Measurements from ENCODE around the gene FAM20A. TPM values are rescaled to one million over a fixed set of nuclear protein-coding genes. Genes with fewer than 3 reads are reported as not detected.

Gene FAM20A
- total RNA-seq, 3 donors from 2014 or later, result 1.9 to 6.1 (median 5.8) TPM

GRCh38 chr17:68598074-68598473, 3.1 kb downstream of the FAM20A start:
- intact Hi-C loops (cut with DNase I, micrococcal nuclease), result no loop called here
- no peaks in the 10 kb centered on the region for H3K36me3 ChIP-seq (ENCODE audit: low read depth)
- H3K4me1 ChIP-seq (ENCODE audit: low read depth), result peaks cover 17% of the 10 kb centered on the region
- no peaks in the 10 kb centered on the region for H3K9me3 ChIP-seq
- ATAC-seq (no peak), DNase-seq (no peak)
- H3K4me3 ChIP-seq, result no peak overlapping the region
- no peak for TF ChIP-seq CTCF (IDR thresholded peaks at IDR 0.05)

GRCh38 chr17:68596411-68596945, 4.7 kb downstream of the FAM20A start:
- TF ChIP-seq CTCF (IDR thresholded peaks at IDR 0.05), result no peak
- no peak for ATAC-seq
- H3K36me3 ChIP-seq (ENCODE audit: low read depth), result no peaks in the 10 kb centered on the region
- peaks cover 15% of the 10 kb centered on the region for H3K4me1 ChIP-seq (ENCODE audit: low read depth)
- no peak overlapping the region for H3K4me3 ChIP-seq
- DNase-seq, result no peak
- no peaks in the 10 kb centered on the region for H3K9me3 ChIP-seq
- intact Hi-C loops (cut with DNase I, micrococcal nuclease), result no loop called here

DNA sequence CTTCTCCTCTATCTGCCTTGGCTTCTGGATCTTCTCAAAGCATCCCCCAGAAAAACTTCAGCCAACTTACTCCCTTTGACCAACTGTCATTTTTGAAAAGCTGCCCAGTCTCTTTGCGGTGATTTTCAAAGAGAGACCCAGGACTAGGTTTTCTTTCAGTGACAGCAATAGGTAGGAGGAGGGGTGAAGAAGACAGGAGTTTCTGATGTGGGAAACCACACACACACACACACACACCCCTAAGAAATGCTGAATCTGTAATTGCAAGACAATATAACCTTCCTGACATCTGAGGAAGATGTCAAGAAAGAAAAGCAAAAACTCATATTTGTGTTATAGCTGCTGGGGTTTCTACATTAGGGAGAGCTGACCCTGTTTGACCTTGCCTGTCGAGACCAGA, 5.2 kb downstream of the FAM20A start:
- intact Hi-C loops (cut with DNase I, micrococcal nuclease), result no loop called here
- H3K4me3 ChIP-seq, result no peak overlapping the region
- ATAC-seq (no peak), DNase-seq (no peak)
- H3K36me3 ChIP-seq (ENCODE audit: low read depth), result no peaks in the 10 kb centered on the region
- H3K9me3 ChIP-seq, result no peaks in the 10 kb centered on the region
- H3K4me1 ChIP-seq (ENCODE audit: low read depth), result peaks cover 15% of the 10 kb centered on the region
- TF ChIP-seq CTCF (IDR thresholded peaks at IDR 0.05), result no peak

DNA sequence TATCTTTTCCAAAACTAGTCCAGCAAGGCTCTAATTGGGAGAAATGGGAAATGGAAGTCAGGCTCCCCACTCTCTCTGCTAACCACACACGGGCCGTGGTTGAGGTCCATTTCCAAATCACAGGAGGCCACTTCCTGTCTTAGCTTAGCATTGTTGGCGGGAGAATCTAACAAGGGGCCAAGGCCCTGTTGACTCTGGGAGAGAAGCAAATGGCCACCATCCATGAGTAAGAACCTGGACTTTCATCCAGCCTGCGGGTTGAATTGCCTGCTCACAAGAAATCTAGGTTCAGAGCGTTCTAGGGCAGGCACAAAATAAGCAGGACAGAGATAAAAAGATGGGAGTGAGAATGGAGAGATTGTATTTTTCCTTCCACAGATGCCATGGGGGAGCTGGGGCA, 5.7 kb downstream of the FAM20A start:
- no peak for ATAC-seq

DNA sequence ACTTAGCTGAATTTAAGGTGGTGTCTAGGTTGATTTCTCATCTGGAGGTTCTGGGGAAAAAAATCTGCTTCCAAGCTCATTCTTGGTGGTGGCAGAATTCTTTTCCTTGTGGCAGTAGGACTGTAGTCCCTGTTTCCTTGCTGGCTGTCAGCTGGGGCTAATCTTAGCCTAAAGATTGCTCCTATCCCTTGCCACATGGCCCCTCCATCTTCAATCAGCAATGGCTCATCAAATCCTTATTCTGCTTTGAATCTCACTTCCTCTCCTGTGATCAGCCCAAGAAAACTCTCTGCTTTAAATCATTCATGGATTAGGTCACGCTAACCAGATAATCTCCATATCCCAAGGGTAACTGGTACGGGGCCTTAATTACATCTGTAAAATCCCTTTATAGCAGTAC, 6.6 kb downstream of the FAM20A start:
- ATAC-seq, result no peak
- TF ChIP-seq CTCF (IDR thresholded peaks at IDR 0.05), result no peak
- no peaks in the 10 kb centered on the region for H3K9me3 ChIP-seq

More for the DNA sequence above, 5.7 kb downstream of the FAM20A start:
- intact Hi-C loops (cut with DNase I, micrococcal nuclease), result no loop called here
- DNase-seq, result no peak
- Histone ChIP-seq H3K9me3 (no peaks in the 10 kb centered on the region), H3K4me1 (ENCODE audit: low read depth) (peaks cover 12% of the 10 kb centered on the region), H3K36me3 (ENCODE audit: low read depth) (no peaks in the 10 kb centered on the region), H3K4me3 (no peak overlapping the region)
- no peak for TF ChIP-seq CTCF (IDR thresholded peaks at IDR 0.05)

More for the DNA sequence above, 6.6 kb downstream of the FAM20A start:
- DNase-seq, result no peak
- intact Hi-C loops (cut with DNase I, micrococcal nuclease), result no loop called here
- H3K36me3 ChIP-seq (ENCODE audit: low read depth), result no peaks in the 10 kb centered on the region
- H3K4me3 ChIP-seq, result no peak overlapping the region
- peaks cover 2% of the 10 kb centered on the region for H3K4me1 ChIP-seq (ENCODE audit: low read depth)

All from mucosa of descending colon (tissue), 3 donors.